Measurements from ENCODE around the gene TNS3.

- TF ChIP-seq CTCF (IDR thresholded peaks at IDR 0.05) (no peak), TCF7L2 (IDR thresholded peaks at IDR 0.05; ENCODE audit: low read depth, low read length) (no peak), SIN3A (IDR thresholded peaks at IDR 0.05; ENCODE audit: borderline replicate concordance, insufficient read depth, low read depth, low read length) (no peak), POLR2AphosphoS5 (IDR thresholded peaks at IDR 0.05; ENCODE audit: low read depth, low read length) (peak; percentile 0; the same call in 1 of the 2 replicates)
These were observed 307.7 kb downstream of the TNS3 start for GRCh38 chr7:47273974-47274766.
